H1 (cell line): Measurements from ENCODE around the gene NELL2. TPM values are rescaled to one million over a fixed set of nuclear protein-coding genes. Genes with fewer than 3 reads are reported as not detected.

ENCODE experiments used
- CTCF ChIA-PET: fragments of 300-600 bp; sonication (Branson Sonifier 250); formaldehyde crosslinking; loops from one replicate; lab custom pipeline; 2021; ENCODE audit not compliant: partially characterized antibody; lab: Charles Lee
- POLR2A ChIA-PET: fragments of 300-600 bp; sonication (Branson Sonifier 250); formaldehyde crosslinking; loops from one replicate; lab custom pipeline; 2021; ENCODE audit warnings: inconsistent platforms; ENCODE audit not compliant: partially characterized antibody; lab: Charles Lee
- DNase-seq, 2 experiments: peaks; one replicate each; pipeline versions ENCODE4 v3.0.0 to v3.0.0-alpha.2; 2010 to 2022; ENCODE audit warnings: low spot score in 2 of 2, low read depth in 1 of 2, mixed read lengths in 1 of 2
- FAIRE-seq: peaks from 2 replicates; lab custom pipeline; 2011; peaks lifted over from hg19 to GRCh38; lab: Jason Lieb, UNC
- H2AFZ ChIP-seq: 2 replicates; pipeline ENCODE4 v1.8.1; 2012; ENCODE audit warnings: low read length, inconsistent platforms
- H2AK5ac ChIP-seq: 2 replicates; pipeline ENCODE4 v1.6.1; 2013; ENCODE audit warnings: low read depth, low read length
- H2BK120ac ChIP-seq: replicated peaks from 2 replicates; pipeline ENCODE3; 2013; ENCODE audit warnings: low read depth, low read length, inconsistent platforms
- H2BK12ac ChIP-seq: 2 replicates; pipeline ENCODE4 v1.6.1; 2013; ENCODE audit warnings: low read depth, low read length
- H2BK15ac ChIP-seq: 2 replicates; pipeline ENCODE4 v1.6.1; 2013; ENCODE audit warnings: low read length
- H2BK20ac ChIP-seq: 2 replicates; pipeline ENCODE4 v1.6.1; 2013; ENCODE audit warnings: low read length
- H2BK5ac ChIP-seq: 2 replicates; pipeline ENCODE4 v1.6.1; 2013; ENCODE audit warnings: low read depth, low read length
- H3K14ac ChIP-seq: 2 replicates; pipeline ENCODE4 v1.6.1; 2013; ENCODE audit warnings: inconsistent platforms; ENCODE audit not compliant: insufficient read length
- H3K18ac ChIP-seq: 2 replicates; pipeline ENCODE4 v1.6.1; 2013; ENCODE audit warnings: low read length; ENCODE audit errors: extremely low read depth
- H3K23ac ChIP-seq: 2 replicates; pipeline ENCODE4 v1.6.1; 2013; ENCODE audit warnings: inconsistent platforms; ENCODE audit not compliant: insufficient read length
- H3K23me2 ChIP-seq: 2 replicates; pipeline ENCODE4 v1.6.1; 2013; ENCODE audit warnings: low read depth, low read length
- H3K27ac ChIP-seq: 2 replicates; pipeline ENCODE4 v1.6.1; 2011; ENCODE audit warnings: low read depth, low read length, inconsistent platforms
- H3K27me3 ChIP-seq, 4 experiments: replicated peaks in 1 of 4; 1 replicate in 1 of 4; 2 replicates in 3 of 4; pipeline versions ENCODE4 v1.6.1 to v1.8.1; 2011 to 2013; ENCODE audit warnings: low read length in 3 of 4, mild to moderate bottlenecking in 3 of 4, inconsistent platforms in 2 of 4, mixed read lengths in 2 of 4, moderate library complexity in 1 of 4; ENCODE audit not compliant: control insufficient read depth in 3 of 4, insufficient read depth in 3 of 4; ENCODE audit errors: extremely low read depth in 1 of 4
- H3K36me3 ChIP-seq, 4 experiments: 2 replicates each; pipeline versions ENCODE4 v1.6.1 to v1.8.1; 2011 to 2013; ENCODE audit warnings: mild to moderate bottlenecking in 4 of 4, low read length in 3 of 4, moderate library complexity in 2 of 4, control low read depth in 1 of 4, inconsistent platforms in 1 of 4; ENCODE audit not compliant: insufficient read depth in 4 of 4, control insufficient read depth in 2 of 4
- H3K4ac ChIP-seq: replicated peaks from 2 replicates; pipeline ENCODE3; 2013; ENCODE audit warnings: low read length, low read depth, mixed read lengths, inconsistent platforms; ENCODE audit not compliant: insufficient read length
- H3K4me1 ChIP-seq, 4 experiments: replicated peaks in 1 of 4; 1 replicate in 1 of 4; 2 replicates in 3 of 4; pipeline versions ENCODE4 v1.6.1 to v1.8.1; 2011 to 2013; ENCODE audit warnings: low read length in 3 of 4, inconsistent platforms in 2 of 4, mixed read lengths in 1 of 4; ENCODE audit not compliant: insufficient read depth in 4 of 4, control insufficient read depth in 3 of 4
- H3K4me2 ChIP-seq, 2 experiments: 2 replicates each; pipeline versions ENCODE4 v1.6.1 to v1.8.1; 2011 to 2013; ENCODE audit warnings: low read depth in 2 of 2, low read length in 2 of 2, control low read depth in 1 of 2, inconsistent platforms in 1 of 2, mild to moderate bottlenecking in 1 of 2; ENCODE audit not compliant: insufficient read depth in 1 of 2
- H3K4me3 ChIP-seq, 4 experiments: fragments of 200-600, 300-600 bp in 1 of 4; sonication (generic), shearing (Covaris generic), sonication (Bioruptor Twin) in 1 of 4; 2 replicates each; pipeline versions ENCODE4 v1.5.1 to v1.8.1; 2011 to 2016; ENCODE audit warnings: low read length in 4 of 4, low read depth in 3 of 4, control low read depth in 2 of 4, inconsistent platforms in 2 of 4, mild to moderate bottlenecking in 2 of 4, mixed read lengths in 1 of 4, moderate library complexity in 1 of 4; ENCODE audit not compliant: insufficient read depth in 2 of 4; ENCODE audit errors: extremely low read depth in 1 of 4
- H3K56ac ChIP-seq: replicated peaks from 2 replicates; pipeline ENCODE3; 2013; ENCODE audit warnings: low read depth, mild to moderate bottlenecking, mixed read lengths, low read length, inconsistent platforms; ENCODE audit not compliant: insufficient read length
- H3K79me1 ChIP-seq: 2 replicates; pipeline ENCODE4 v1.6.1; 2013; ENCODE audit warnings: low read depth, low read length, control low read depth
- H3K79me2 ChIP-seq, 2 experiments: 2 replicates each; pipeline versions ENCODE4 v1.6.1 to v1.8.1; 2012 to 2013; ENCODE audit warnings: low read length in 2 of 2, mild to moderate bottlenecking in 2 of 2, inconsistent platforms in 1 of 2; ENCODE audit not compliant: insufficient read depth in 2 of 2, control insufficient read depth in 1 of 2
- H3K9ac ChIP-seq, 4 experiments: replicated peaks in 1 of 4; 1 replicate in 1 of 4; 2 replicates in 3 of 4; pipeline versions ENCODE4 v1.6.1 to v1.8.1; 2011 to 2013; ENCODE audit warnings: low read depth in 3 of 4, low read length in 3 of 4, control low read depth in 2 of 4, mild to moderate bottlenecking in 2 of 4, moderate library complexity in 2 of 4, inconsistent platforms in 1 of 4; ENCODE audit errors: extremely low read depth in 1 of 4
- H3K9me3 ChIP-seq, 2 experiments: 2 replicates each; pipeline versions ENCODE4 v1.6.1 to v1.8.1; 2012 to 2013; ENCODE audit warnings: mild to moderate bottlenecking in 2 of 2, moderate library complexity in 2 of 2, control low read depth in 1 of 2, inconsistent platforms in 1 of 2, low read depth in 1 of 2, low read length in 1 of 2, mixed read lengths in 1 of 2; ENCODE audit not compliant: insufficient read depth in 2 of 2
- H4K20me1 ChIP-seq, 2 experiments: replicated peaks in 1 of 2; 2 replicates each; pipeline versions ENCODE3 to v1.8.1; 2011 to 2013; ENCODE audit warnings: inconsistent platforms in 2 of 2, low read length in 2 of 2, mild to moderate bottlenecking in 1 of 2; ENCODE audit not compliant: insufficient read depth in 2 of 2, control insufficient read depth in 1 of 2
- H4K5ac ChIP-seq: 2 replicates; pipeline ENCODE4 v1.6.1; 2013; ENCODE audit warnings: low read length, low read depth, mixed read lengths, inconsistent platforms; ENCODE audit not compliant: insufficient read length
- H4K8ac ChIP-seq: 2 replicates; pipeline ENCODE4 v1.8.0; 2013; ENCODE audit warnings: mild to moderate bottlenecking, moderate library complexity, low read length, inconsistent platforms; ENCODE audit not compliant: insufficient read depth; ENCODE audit errors: extremely low read depth
- H4K91ac ChIP-seq: replicated peaks from 2 replicates; pipeline ENCODE3; 2013; ENCODE audit warnings: low read length, mixed read lengths, inconsistent platforms; ENCODE audit not compliant: insufficient read length
- CBX5 ChIP-seq: fragments of 300-800, 300-1000 bp; sonication (generic); IDR thresholded peaks from 2 replicates; pipeline ENCODE4 v1.7.1; 2016; ENCODE audit warnings: antibody characterized with exemption, low read length, low read depth
- SP4 ChIP-seq: IDR thresholded peaks from 2 replicates; pipeline ENCODE4 v1.6.1; 2012; ENCODE audit warnings: low read length, inconsistent platforms
- TCF12 ChIP-seq: IDR thresholded peaks from 2 replicates; pipeline ENCODE4 v1.6.1; 2011; ENCODE audit warnings: low read depth, mild to moderate bottlenecking, low read length
- WGBS, 2 experiments: shearing (Covaris generic) in 1 of 2; methylation state at CpG; one replicate each; pipeline versions ENCODE4 v1.1.6 to v1.1.7; 2013 to 2015; ENCODE audit warnings: low lambda C conversion rate in 2 of 2, mixed read lengths in 2 of 2, inconsistent platforms in 1 of 2, low coverage in 1 of 2, missing lambda C conversion rate in 1 of 2; ENCODE audit not compliant: insufficient replicate concordance in 2 of 2, insufficient coverage in 1 of 2, insufficient read length in 1 of 2; ENCODE audit errors: extremely low coverage in 1 of 2, missing lambda C conversion rate in 1 of 2; 5-methylcytosine and 5-hydroxymethylcytosine counted together
- polyA plus RNA-seq, 7 experiments: library from polyadenylated mRNA; depleted of rRNA in 3 of 7; stranded (reverse) in 5 of 7; unstranded in 2 of 7; fragments of >200 nt in 5 of 7; fragments of 200-250 nt in 2 of 7; gene quantifications; 1 replicate in 5 of 7; 2 replicates in 1 of 7; 4 replicates in 1 of 7; pipeline versions ENCODE4 v1.2.1 to v1.2.3, GENCODE V29; 2011 to 2013; ENCODE audit warnings: missing spikeins in 2 of 7, mixed read lengths in 2 of 7
- small RNA-seq: library from polyadenylated mRNA; stranded (forward); fragments of <200 nt; extraction: miRNeasy Mini kit (QIAGEN cat#:217004); gene quantifications from one replicate; pipeline ENCODE3, GENCODE V24; 2013; ENCODE audit not compliant: insufficient read depth
- total RNA-seq: library from RNA; stranded (reverse); fragmentation: NEBNext Ultra II Directional; extraction: Animal tissue kit (Norgen Biotek cat#: 25700); gene quantifications from 2 replicates; pipeline ENCODE4 v1.2.1, GENCODE V29; 2021

NELL2 gene
- total and polyA plus RNA-seq, 2 of the 8 experiments (the other 6 are each of a cell fraction or from before 2014, with no cell fraction given), result 54.2 to 56.8 TPM

- Histone ChIP-seq H3K14ac (no peak overlapping the region), H3K79me1 (no peaks in the 10 kb centered on the region), H2BK5ac (no peak overlapping the region), H2AFZ (no peak overlapping the region), H3K23ac (no peak overlapping the region), H3K23me2 (no peaks in the 10 kb centered on the region; the same call in 1 of the 2 replicates), H3K9me3 (no peaks in the 10 kb centered on the region), H3K18ac (no peak overlapping the region), H2AK5ac (no peak overlapping the region), H3K27me3 (no peaks in the 10 kb centered on the region), H3K4ac (no peak overlapping the region), H2BK15ac (no peak overlapping the region), H2BK20ac (no peak overlapping the region), H3K36me3 (no peaks in the 10 kb centered on the region), H3K4me2 (no peak overlapping the region), H4K5ac (no peak overlapping the region), H3K27ac (no peak overlapping the region), H3K4me3 (no peak overlapping the region), H3K79me2 (no peaks in the 10 kb centered on the region), H2BK120ac (no peak overlapping the region), H3K56ac (no peak overlapping the region), H4K20me1 (no peaks in the 10 kb centered on the region), H3K9ac (no peak overlapping the region), H2BK12ac (no peak overlapping the region), H3K4me1 (peaks cover 0 to 5% (median 4%) of the 10 kb centered on the region in 4 experiments; a peak in 2 of 7 replicates), H4K8ac (no peak overlapping the region), H4K91ac (no peak overlapping the region)
- DNase-seq (no peak), FAIRE-seq (no peak)
- TF ChIP-seq CBX5, result no peak
- TF ChIP-seq SP4, result no peak
- TF ChIP-seq TCF12, result no peak
- CTCF ChIA-PET, result interaction anchor here (2.2 kb wide), 1 partner anchor 14 kb away, joined by 4 read pairs; no protein-coding TSS in a partner anchor
- WGBS, 2 experiments, result 84% methylated on average over 3 of the region's 3 CpGs; no CpG with 5 or more reads in 1 of the 2 experiments
- POLR2A ChIA-PET, result no interaction called here
These were observed 416.5 kb downstream of the NELL2 start for GRCh38 chr12:44459569-44459968.

Small RNA genes within 50 kb of the gene (small RNA-seq; reads per million reads assigned to genes)
- not detected for gene RF00019

Other genes starting within 250 kb of the NELL2 start
- not detected in 2 replicates for gene DBX2, start 174.8 kb upstream of the NELL2 start, total RNA-seq
- 0.05 and 0.06 TPM in 2 replicates for gene DBX2, start 174.8 kb upstream of the NELL2 start, polyA plus RNA-seq (2011; rRNA removed)